ENCODE data around the gene SLC34A2.
"Not testable (repeated sequence)": the region's sequence is repeated elsewhere in the genome, so short reads cannot be mapped to it uniquely, and the experiment has no call there.

SLC34A2 gene, protein sequence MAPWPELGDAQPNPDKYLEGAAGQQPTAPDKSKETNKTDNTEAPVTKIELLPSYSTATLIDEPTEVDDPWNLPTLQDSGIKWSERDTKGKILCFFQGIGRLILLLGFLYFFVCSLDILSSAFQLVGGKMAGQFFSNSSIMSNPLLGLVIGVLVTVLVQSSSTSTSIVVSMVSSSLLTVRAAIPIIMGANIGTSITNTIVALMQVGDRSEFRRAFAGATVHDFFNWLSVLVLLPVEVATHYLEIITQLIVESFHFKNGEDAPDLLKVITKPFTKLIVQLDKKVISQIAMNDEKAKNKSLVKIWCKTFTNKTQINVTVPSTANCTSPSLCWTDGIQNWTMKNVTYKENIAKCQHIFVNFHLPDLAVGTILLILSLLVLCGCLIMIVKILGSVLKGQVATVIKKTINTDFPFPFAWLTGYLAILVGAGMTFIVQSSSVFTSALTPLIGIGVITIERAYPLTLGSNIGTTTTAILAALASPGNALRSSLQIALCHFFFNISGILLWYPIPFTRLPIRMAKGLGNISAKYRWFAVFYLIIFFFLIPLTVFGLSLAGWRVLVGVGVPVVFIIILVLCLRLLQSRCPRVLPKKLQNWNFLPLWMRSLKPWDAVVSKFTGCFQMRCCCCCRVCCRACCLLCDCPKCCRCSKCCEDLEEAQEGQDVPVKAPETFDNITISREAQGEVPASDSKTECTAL

GRCh38 chr4:25654971-25655963, at the start of gene SLC34A2:
Gene SLC34A2, plus strand, starts transcription at chr4:25655851. Its CDS starts 6,650 bp downstream, at chr4:25662501.
- peak; percentile 65 for DNase-seq

- DNase-seq: peak; percentile 69
Observed at GRCh38 chr4:25608644-25609043, 47.0 kb upstream of the SLC34A2 start.

- no peak for DNase-seq
Observed at GRCh38 chr4:25609976-25610375, 45.7 kb upstream of the SLC34A2 start.

- not testable (repeated sequence) for DNase-seq
Observed at GRCh38 chr4:25613613-25614012, 42.0 kb upstream of the SLC34A2 start.

DNA sequence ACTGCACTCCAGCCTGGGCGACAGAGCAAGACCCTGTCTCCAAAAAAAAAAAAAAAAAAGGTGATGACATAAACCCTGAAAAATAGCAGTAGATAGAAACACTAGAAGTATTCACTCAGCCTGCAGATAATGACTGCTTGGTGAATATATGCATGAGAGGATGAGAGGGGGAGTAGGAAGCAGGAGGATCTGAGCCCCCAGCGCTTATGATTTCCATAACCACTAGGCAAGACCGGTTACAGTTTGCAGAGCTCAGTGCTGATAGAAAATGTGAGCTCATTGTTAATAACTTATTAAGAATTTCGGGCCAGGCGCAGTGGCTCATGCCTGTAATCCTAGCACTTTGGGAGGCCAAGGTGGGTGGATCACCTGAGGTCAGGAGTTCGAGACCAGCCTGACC, 40.8 kb upstream of the SLC34A2 start:
- DNase-seq: no peak

GRCh38 chr4:25621027-25621930, 34.4 kb upstream of the SLC34A2 start:
- DNase-seq: no peak

GRCh38 chr4:25624616-25625015, 31.0 kb upstream of the SLC34A2 start:
- DNase-seq: no peak

- DNase-seq: no peak
Observed at GRCh38 chr4:25628451-25628850, 27.2 kb upstream of the SLC34A2 start.

DNA sequence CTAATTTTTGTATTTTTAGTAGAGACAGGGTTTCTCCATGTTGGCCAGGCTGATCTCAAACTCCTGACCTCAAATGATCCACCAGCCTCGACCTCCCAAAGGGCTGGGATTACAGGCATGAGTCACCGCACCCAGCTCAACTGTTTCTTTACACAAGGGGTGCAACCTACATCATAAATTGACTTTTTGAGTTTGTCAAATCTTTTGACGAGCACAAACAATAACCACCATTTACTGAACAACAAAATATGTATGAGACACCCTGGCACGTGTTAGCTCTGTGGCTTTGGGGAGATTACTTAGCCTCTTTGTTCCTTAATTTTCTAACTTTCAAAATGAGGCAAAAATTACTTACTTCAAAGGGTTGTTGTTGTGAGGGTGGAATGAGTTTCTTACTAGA, 23.5 kb upstream of the SLC34A2 start:
- DNase-seq: peak; percentile 31

DNA sequence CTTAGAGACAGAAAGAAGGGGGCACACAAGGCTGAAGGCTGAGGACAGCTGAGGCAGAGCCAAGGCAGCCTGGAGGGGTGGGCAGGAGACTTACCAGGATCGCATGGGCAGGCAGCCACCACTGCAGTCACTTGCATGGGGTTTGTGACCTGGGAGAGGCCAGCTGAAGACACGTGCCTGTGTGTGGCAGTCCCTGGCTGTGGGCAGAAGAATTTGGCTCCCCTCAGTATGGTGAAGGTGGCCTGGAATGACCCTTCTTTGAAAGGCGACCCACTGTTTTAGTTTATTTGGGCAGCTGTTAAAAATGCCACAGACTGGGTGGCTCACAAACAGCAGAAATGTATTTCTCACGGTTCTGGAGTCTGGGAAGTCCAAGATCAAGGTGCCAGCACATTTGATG, 22.1 kb upstream of the SLC34A2 start:
- no peak for DNase-seq

DNA sequence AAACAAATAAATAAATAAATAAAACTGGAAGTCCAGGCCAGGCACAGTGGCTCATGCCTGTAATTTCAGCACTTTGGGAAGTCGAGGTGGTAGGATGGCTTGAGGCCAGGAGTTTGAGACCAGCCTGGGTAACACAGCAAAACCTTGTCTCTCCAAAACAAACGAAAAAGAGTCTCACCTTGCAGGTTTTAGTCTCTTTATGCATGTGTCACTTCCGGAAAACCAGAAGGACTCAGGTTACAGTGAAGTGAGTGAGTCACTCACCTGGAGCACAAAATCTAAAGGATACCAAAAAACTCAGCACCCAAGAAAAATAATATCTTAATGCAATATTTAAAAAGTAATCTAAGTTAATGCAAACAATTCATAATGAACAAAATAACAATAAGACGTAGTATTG, 20.1 kb upstream of the SLC34A2 start:
- peak; percentile 88 for DNase-seq

- DNase-seq: no peak
Observed at GRCh38 chr4:25637581-25638220, 17.9 kb upstream of the SLC34A2 start.

- no peak for DNase-seq
Observed at GRCh38 chr4:25638221-25638601, 17.4 kb upstream of the SLC34A2 start.

- no peak for DNase-seq
Observed at GRCh38 chr4:25638806-25639205, 16.8 kb upstream of the SLC34A2 start.

GRCh38 chr4:25650311-25650710, 5.3 kb upstream of the SLC34A2 start:
- DNase-seq: no peak

DNA sequence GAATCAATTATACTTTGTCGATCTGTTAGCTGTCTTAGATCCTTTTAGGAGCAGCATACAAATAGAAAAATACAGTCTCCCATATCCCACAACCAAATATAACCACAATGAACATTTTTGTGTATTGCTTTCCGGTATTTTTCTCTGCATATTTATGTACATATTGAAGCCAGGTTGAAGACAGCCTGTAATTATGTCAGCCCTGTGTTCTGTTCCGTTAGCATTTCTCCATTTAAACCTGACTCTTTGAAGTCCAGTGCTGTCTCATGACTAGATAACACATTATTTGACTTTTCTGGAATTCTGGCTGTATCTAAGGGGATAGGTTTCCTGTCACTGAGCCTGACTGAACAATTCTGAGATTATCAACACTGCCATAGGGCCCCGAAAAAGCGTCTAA, 4.0 kb upstream of the SLC34A2 start:
- no peak for DNase-seq

DNA sequence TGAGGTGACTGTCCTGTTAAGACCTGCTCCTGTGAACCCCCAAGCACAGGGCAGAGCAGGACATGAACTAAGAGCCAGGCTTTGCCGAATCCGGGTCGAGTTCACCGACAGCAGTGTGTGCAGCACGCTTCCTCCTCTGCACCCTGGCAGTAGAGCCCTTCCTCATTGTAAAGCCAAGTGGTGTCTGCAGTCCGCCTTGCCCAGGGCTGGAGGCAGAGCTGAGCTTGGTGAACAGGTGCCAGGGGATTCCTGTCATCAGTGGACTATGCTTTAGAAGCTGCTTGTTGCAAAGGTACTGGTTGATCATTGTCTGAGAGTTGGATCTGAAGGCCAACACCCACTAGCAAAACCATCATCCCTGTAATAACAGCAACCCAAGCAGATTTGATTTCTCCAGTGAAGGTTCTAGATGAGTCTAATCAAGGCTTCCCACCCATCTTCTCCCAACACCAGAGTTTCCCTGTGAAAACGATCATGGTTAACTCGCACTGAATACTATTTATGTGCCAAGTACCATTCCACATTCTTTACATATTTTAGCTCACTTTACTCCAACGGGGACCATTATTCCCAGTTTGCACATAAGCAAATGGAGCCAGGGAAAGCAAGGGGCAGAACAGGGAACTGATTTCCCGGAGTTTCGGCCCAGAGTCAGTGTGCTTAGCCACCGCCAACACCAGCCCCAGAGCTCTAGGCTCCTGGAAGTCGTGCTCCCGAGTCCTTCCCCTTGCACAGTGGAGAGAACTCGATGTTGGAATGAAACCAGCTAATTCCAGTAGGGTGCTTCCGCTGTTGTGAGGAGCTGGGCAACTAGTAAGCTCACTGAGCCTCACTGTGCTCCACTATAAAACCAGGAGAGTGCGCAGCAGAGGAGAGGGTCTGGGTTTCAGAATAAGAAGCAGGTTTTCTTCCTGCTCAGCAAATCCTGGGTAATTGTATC, 1.4 kb upstream of the SLC34A2 start:
- DNase-seq: no peak

DNA sequence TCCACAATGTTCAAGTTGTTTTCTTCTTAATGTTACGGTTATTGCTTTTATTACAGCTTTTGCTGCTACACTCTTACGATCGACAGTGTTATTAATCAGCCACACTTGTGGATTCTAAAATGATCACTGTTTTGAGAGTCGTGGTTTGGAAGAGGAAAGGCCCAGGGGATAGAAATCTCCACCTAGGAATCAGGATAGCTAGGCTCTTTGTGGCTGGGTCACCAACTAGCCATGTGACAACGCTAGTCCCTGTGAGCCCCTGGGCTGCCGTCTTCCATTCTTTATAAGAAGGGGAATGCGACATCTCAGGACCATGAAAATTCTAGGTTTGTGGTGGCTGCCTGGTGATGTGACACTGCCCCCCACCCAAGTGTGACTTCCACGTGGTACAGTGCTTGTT, 380 bp downstream of the SLC34A2 start:
- peak; percentile 23 for DNase-seq

GRCh38 chr4:25658357-25658771, 2.7 kb downstream of the SLC34A2 start:
- no peak for DNase-seq

- DNase-seq: no peak
Observed at GRCh38 chr4:25658777-25659176, 3.1 kb downstream of the SLC34A2 start.

Data from DMS53 (cell line).